ENCODE data around the gene MAGI2. TPM values are rescaled to one million over a fixed set of nuclear protein-coding genes. Genes with fewer than 3 reads are reported as not detected.

The MAGI2 gene
- total RNA-seq, 3 donors from 2014 or later (not counting 1 experiment from before 2014, with no cell fraction given), result 0.09 to 0.48 (median 0.27) TPM

DNA sequence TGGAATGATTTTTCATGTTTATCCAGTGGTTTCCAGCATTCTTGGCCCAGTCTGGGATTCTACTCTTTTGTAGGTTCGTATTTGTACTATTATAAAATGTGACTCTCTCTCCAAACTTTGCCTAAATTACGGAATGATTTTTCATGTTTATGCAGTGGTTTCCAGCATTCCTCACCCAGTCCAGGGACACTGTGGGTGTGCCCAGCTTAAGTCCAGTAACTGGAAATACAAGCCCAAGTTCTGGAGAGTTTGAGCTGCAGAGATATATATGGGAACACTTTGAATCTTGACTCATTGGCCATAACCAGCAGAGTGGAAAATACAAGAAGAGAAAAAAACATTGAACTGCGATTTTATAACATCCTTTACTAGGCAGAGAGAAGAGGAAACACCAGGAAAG, 5.9 kb upstream of the MAGI2 start:
- ATAC-seq (no peak), DNase-seq (no peak)
- Mint-ChIP-seq H3K36me3 (peaks cover 12% of the 10 kb centered on the region), H3K4me3 (no peak overlapping the region), H3K27me3 (ENCODE audit: low read depth in 2 of 2) (peaks cover 3 to 15% of the 10 kb centered on the region in 2 donors), H3K27ac (no peak overlapping the region), H3K9me3 (peaks cover 6 to 8% of the 10 kb centered on the region in 2 donors), H3K4me1 (no peaks in the 10 kb centered on the region)
- Histone ChIP-seq H3K27ac (ENCODE audit: low read length) (no peak overlapping the region), H3K4me3 (ENCODE audit: low read length) (no peak overlapping the region), H3K9me3 (ENCODE audit: control insufficient read depth, insufficient read depth, low read length) (no peaks in the 10 kb centered on the region), H3K4me1 (ENCODE audit: control insufficient read depth, insufficient read depth, low read length) (no peaks in the 10 kb centered on the region), H3K36me3 (ENCODE audit: control insufficient read depth, insufficient read depth, low read length) (no peaks in the 10 kb centered on the region), H3K27me3 (ENCODE audit: control insufficient read depth, insufficient read depth, low read length) (peaks cover under 1% of the 10 kb centered on the region)
- 88% methylated on average over 2 of the region's 3 CpGs for WGBS (ENCODE audit: insufficient coverage)
- TF ChIP-seq, protein P1, sequence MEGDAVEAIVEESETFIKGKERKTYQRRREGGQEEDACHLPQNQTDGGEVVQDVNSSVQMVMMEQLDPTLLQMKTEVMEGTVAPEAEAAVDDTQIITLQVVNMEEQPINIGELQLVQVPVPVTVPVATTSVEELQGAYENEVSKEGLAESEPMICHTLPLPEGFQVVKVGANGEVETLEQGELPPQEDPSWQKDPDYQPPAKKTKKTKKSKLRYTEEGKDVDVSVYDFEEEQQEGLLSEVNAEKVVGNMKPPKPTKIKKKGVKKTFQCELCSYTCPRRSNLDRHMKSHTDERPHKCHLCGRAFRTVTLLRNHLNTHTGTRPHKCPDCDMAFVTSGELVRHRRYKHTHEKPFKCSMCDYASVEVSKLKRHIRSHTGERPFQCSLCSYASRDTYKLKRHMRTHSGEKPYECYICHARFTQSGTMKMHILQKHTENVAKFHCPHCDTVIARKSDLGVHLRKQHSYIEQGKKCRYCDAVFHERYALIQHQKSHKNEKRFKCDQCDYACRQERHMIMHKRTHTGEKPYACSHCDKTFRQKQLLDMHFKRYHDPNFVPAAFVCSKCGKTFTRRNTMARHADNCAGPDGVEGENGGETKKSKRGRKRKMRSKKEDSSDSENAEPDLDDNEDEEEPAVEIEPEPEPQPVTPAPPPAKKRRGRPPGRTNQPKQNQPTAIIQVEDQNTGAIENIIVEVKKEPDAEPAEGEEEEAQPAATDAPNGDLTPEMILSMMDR (IDR thresholded peaks at IDR 0.05), result no peak
- intact Hi-C loops (cut with micrococcal nuclease), result no loop called here

DNA sequence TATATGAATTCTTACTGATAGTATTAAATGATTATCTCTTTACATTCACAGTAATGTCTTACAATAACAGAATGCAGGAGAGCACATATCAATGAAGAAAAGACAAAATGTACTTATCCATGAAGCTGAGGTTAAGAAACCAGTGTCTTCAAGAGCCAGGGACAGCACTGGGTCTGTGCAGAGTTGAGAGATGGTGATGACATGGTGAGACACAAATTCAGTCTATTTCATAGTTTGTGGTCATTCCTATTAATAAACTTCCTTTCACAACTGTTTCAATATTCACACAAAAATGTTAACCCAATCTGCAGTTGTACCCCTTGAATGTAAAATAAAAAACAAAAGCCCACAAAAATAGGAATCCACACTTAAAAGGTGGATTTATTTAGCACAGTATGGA, 5.3 kb upstream of the MAGI2 start:
- Mint-ChIP-seq H3K27ac (no peak overlapping the region), H3K9me3 (peaks cover 6 to 8% of the 10 kb centered on the region in 2 donors), H3K27me3 (ENCODE audit: low read depth in 2 of 2) (peaks cover 5 to 19% of the 10 kb centered on the region in 2 donors), H3K36me3 (peaks cover 12% of the 10 kb centered on the region), H3K4me1 (no peaks in the 10 kb centered on the region), H3K4me3 (no peak overlapping the region)
- Histone ChIP-seq H3K9me3 (ENCODE audit: control insufficient read depth, insufficient read depth, low read length) (no peaks in the 10 kb centered on the region), H3K36me3 (ENCODE audit: control insufficient read depth, insufficient read depth, low read length) (no peaks in the 10 kb centered on the region), H3K4me1 (ENCODE audit: control insufficient read depth, insufficient read depth, low read length) (peaks cover 3% of the 10 kb centered on the region), H3K4me3 (ENCODE audit: low read length) (no peak overlapping the region), H3K27ac (ENCODE audit: low read length) (no peak overlapping the region), H3K27me3 (ENCODE audit: control insufficient read depth, insufficient read depth, low read length) (peaks cover 6% of the 10 kb centered on the region)
- TF ChIP-seq, protein P1 (IDR thresholded peaks at IDR 0.05), result no peak
- ATAC-seq (no peak), DNase-seq (no peak)
- intact Hi-C loops (cut with micrococcal nuclease), result no loop called here

GRCh38 chr7:79455173-79455790, 1.8 kb upstream of the MAGI2 start:
- ATAC-seq (no peak), DNase-seq (no peak)
- Mint-ChIP-seq H3K4me3 (no peak overlapping the region), H3K27ac (no peak overlapping the region), H3K27me3 (ENCODE audit: low read depth in 2 of 2) (peaks cover 24 to 47% of the 10 kb centered on the region in 2 donors), H3K4me1 (peaks cover 0 to 13% of the 10 kb centered on the region in 2 donors), H3K9me3 (peaks cover 6 to 8% of the 10 kb centered on the region in 2 donors), H3K36me3 (peaks cover 12% of the 10 kb centered on the region)
- Histone ChIP-seq H3K4me1 (ENCODE audit: control insufficient read depth, insufficient read depth, low read length) (peaks cover 12% of the 10 kb centered on the region), H3K4me3 (ENCODE audit: low read length) (no peak overlapping the region), H3K27me3 (ENCODE audit: control insufficient read depth, insufficient read depth, low read length) (peaks cover 15% of the 10 kb centered on the region), H3K27ac (ENCODE audit: low read length) (no peak overlapping the region), H3K9me3 (ENCODE audit: control insufficient read depth, insufficient read depth, low read length) (peaks cover 7% of the 10 kb centered on the region), H3K36me3 (ENCODE audit: control insufficient read depth, insufficient read depth, low read length) (no peaks in the 10 kb centered on the region)
- TF ChIP-seq, protein P1 (IDR thresholded peaks at IDR 0.05), result no peak
- 98% methylated on average over 3 of the region's 5 CpGs for WGBS (ENCODE audit: insufficient coverage)
- intact Hi-C loops (cut with micrococcal nuclease), result no loop called here

Data from natural killer cell (primary cell).